COR-L47 (cell line): ENCODE measurements around the gene TMEM52.
A peak's percentile ranks its signal among the peaks of the same experiment; 100 is the strongest.
"Not testable (repeated sequence)": the region's sequence is repeated elsewhere in the genome, so short reads cannot be mapped to it uniquely, and the experiment has no call there.

Source experiments
- DNase-seq: peaks from one replicate; lab custom pipeline; 2025; lab: John Stamatoyannopoulos, UW

The TMEM52 gene

GRCh38 chr1:1894354-1895059 lies 24.6 kb downstream of the TMEM52 start:
- no peak for DNase-seq

- DNase-seq = no peak
Observed at GRCh38 chr1:1893997-1894353, 25.1 kb downstream of the TMEM52 start.

- DNase-seq = no peak
Observed at GRCh38 chr1:1893291-1893985, 25.6 kb downstream of the TMEM52 start.

GRCh38 chr1:1892763-1893120 lies 26.3 kb downstream of the TMEM52 start:
- no peak for DNase-seq

GRCh38 chr1:1892079-1892762 lies 26.9 kb downstream of the TMEM52 start:
- no peak for DNase-seq

GRCh38 chr1:1891349-1892078 lies 27.6 kb downstream of the TMEM52 start:
- peak; percentile 62 for DNase-seq

- peak; percentile 81 for DNase-seq
Observed at GRCh38 chr1:1890506-1891348, 28.4 kb downstream of the TMEM52 start, which contains the start of gene GNB1. GNB1 (minus strand) TSS chr1:1891087; CDS start chr1:1825453, 65,634 bp downstream.

GRCh38 chr1:1889847-1890505 lies 29.1 kb downstream of the TMEM52 start:
- no peak for DNase-seq

GRCh38 chr1:1889090-1889750 lies 29.9 kb downstream of the TMEM52 start:
- DNase-seq = no peak

- not testable (repeated sequence) for DNase-seq
Observed at GRCh38 chr1:1883890-1884289, 35.2 kb downstream of the TMEM52 start.

GRCh38 chr1:1883092-1883873 lies 35.8 kb downstream of the TMEM52 start:
- DNase-seq = no peak

- no peak for DNase-seq
Observed at GRCh38 chr1:1881727-1882126, 37.4 kb downstream of the TMEM52 start.

- no peak for DNase-seq
Observed at GRCh38 chr1:1880617-1881312, 38.3 kb downstream of the TMEM52 start.

GRCh38 chr1:1879942-1880341 lies 39.1 kb downstream of the TMEM52 start:
- no peak for DNase-seq

GRCh38 chr1:1877865-1878436 lies 41.1 kb downstream of the TMEM52 start:
- no peak for DNase-seq

- no peak for DNase-seq
Observed at GRCh38 chr1:1876335-1876930, 42.6 kb downstream of the TMEM52 start.

- DNase-seq = no peak
Observed at GRCh38 chr1:1875932-1876331, 43.1 kb downstream of the TMEM52 start.

GRCh38 chr1:1874901-1875300 lies 44.2 kb downstream of the TMEM52 start:
- DNase-seq = no peak
